Measurements from ENCODE around the gene PARN.
A peak's percentile ranks its signal among the peaks of the same experiment; 100 is the strongest.
"Not testable (repeated sequence)": the region's sequence is repeated elsewhere in the genome, so short reads cannot be mapped to it uniquely, and the experiment has no call there.

The PARN gene

GRCh38 chr16:14649816-14650215 lies 19.8 kb upstream of the PARN start:
- Histone ChIP-seq H3K9me3 (ENCODE audit: insufficient read depth, low read depth, low read length) (no peaks in the 10 kb centered on the region), H3K27me3 (ENCODE audit: insufficient read depth, low read length) (no peaks in the 10 kb centered on the region), H3K9ac (ENCODE audit: low read depth, low read length) (no peak overlapping the region), H3K36me3 (ENCODE audit: insufficient read depth, low read depth, low read length) (peaks cover 86% of the 10 kb centered on the region), H3K4me3 (ENCODE audit: low read length) (no peak overlapping the region), H3K27ac (ENCODE audit: low read length) (no peak overlapping the region), H3K4me1 (ENCODE audit: insufficient read depth, low read length) (no peaks in the 10 kb centered on the region)

- H3K27me3 ChIP-seq (ENCODE audit: insufficient read depth, low read length): no peaks in the 10 kb centered on the region
- H3K27ac ChIP-seq (ENCODE audit: low read length): no peak overlapping the region
- H3K36me3 ChIP-seq (ENCODE audit: insufficient read depth, low read depth, low read length): peaks cover 63% of the 10 kb centered on the region
- H3K4me1 ChIP-seq (ENCODE audit: insufficient read depth, low read length): peaks cover 25% of the 10 kb centered on the region
- H3K9ac ChIP-seq (ENCODE audit: low read depth, low read length): no peak overlapping the region
- no peak overlapping the region for H3K4me3 ChIP-seq (ENCODE audit: low read length)
- no peaks in the 10 kb centered on the region for H3K9me3 ChIP-seq (ENCODE audit: insufficient read depth, low read depth, low read length)
Observed at GRCh38 chr16:14641926-14642325, 11.9 kb upstream of the PARN start.

GRCh38 chr16:14641206-14641605 lies 11.1 kb upstream of the PARN start:
- Histone ChIP-seq H3K9ac (ENCODE audit: low read depth, low read length) (peak overlapping the region; percentile 1; the same call in 1 of the 2 replicates), H3K9me3 (ENCODE audit: insufficient read depth, low read depth, low read length) (no peaks in the 10 kb centered on the region), H3K36me3 (ENCODE audit: insufficient read depth, low read depth, low read length) (peaks cover 57% of the 10 kb centered on the region), H3K4me3 (ENCODE audit: low read length) (no peak overlapping the region), H3K4me1 (ENCODE audit: insufficient read depth, low read length) (peaks cover 26% of the 10 kb centered on the region), H3K27ac (ENCODE audit: low read length) (peak overlapping the region; percentile 5), H3K27me3 (ENCODE audit: insufficient read depth, low read length) (no peaks in the 10 kb centered on the region)

- H3K9me3 ChIP-seq (ENCODE audit: insufficient read depth, low read depth, low read length): no peaks in the 10 kb centered on the region
- no peaks in the 10 kb centered on the region for H3K27me3 ChIP-seq (ENCODE audit: insufficient read depth, low read length)
- no peak overlapping the region for H3K4me3 ChIP-seq (ENCODE audit: low read length)
- peak overlapping the region; percentile 1; the same call in 1 of the 2 replicates for H3K9ac ChIP-seq (ENCODE audit: low read depth, low read length)
- H3K27ac ChIP-seq (ENCODE audit: low read length): peak overlapping the region; percentile 5
- peaks cover 50% of the 10 kb centered on the region for H3K36me3 ChIP-seq (ENCODE audit: insufficient read depth, low read depth, low read length)
- peaks cover 30% of the 10 kb centered on the region for H3K4me1 ChIP-seq (ENCODE audit: insufficient read depth, low read length)
Observed at GRCh38 chr16:14640538-14640937, 10.5 kb upstream of the PARN start.

GRCh38 chr16:14636951-14637240 lies 6.8 kb upstream of the PARN start:
- H3K27me3 ChIP-seq (ENCODE audit: insufficient read depth, low read length); H3K9me3 ChIP-seq (ENCODE audit: insufficient read depth, low read depth, low read length): not testable (repeated sequence)
- Histone ChIP-seq H3K4me1 (ENCODE audit: insufficient read depth, low read length) (peaks cover 40% of the 10 kb centered on the region), H3K36me3 (ENCODE audit: insufficient read depth, low read depth, low read length) (peaks cover 45% of the 10 kb centered on the region), H3K4me3 (ENCODE audit: low read length) (peak overlapping the region; percentile 50), H3K9ac (ENCODE audit: low read depth, low read length) (peak overlapping the region; percentile 75), H3K27ac (ENCODE audit: low read length) (peak overlapping the region; percentile 41)

- not testable (repeated sequence) for H3K9me3 ChIP-seq (ENCODE audit: insufficient read depth, low read depth, low read length); H3K27me3 ChIP-seq (ENCODE audit: insufficient read depth, low read length)
- Histone ChIP-seq H3K4me1 (ENCODE audit: insufficient read depth, low read length) (peaks cover 38% of the 10 kb centered on the region), H3K9ac (ENCODE audit: low read depth, low read length) (peak overlapping the region; percentile 75), H3K4me3 (ENCODE audit: low read length) (peak overlapping the region; percentile 97; the same call in 1 of the 2 replicates), H3K36me3 (ENCODE audit: insufficient read depth, low read depth, low read length) (peaks cover 45% of the 10 kb centered on the region), H3K27ac (ENCODE audit: low read length) (peak overlapping the region; percentile 55)
Observed at GRCh38 chr16:14636179-14636950, 6.3 kb upstream of the PARN start.

GRCh38 chr16:14635395-14636165 lies 5.5 kb upstream of the PARN start:
- H3K27ac ChIP-seq (ENCODE audit: low read length): peak overlapping the region; percentile 55
- H3K9me3 ChIP-seq (ENCODE audit: insufficient read depth, low read depth, low read length): no peaks in the 10 kb centered on the region
- H3K27me3 ChIP-seq (ENCODE audit: insufficient read depth, low read length): no peaks in the 10 kb centered on the region
- H3K9ac ChIP-seq (ENCODE audit: low read depth, low read length): peak overlapping the region; percentile 75
- H3K4me3 ChIP-seq (ENCODE audit: low read length): peak overlapping the region; percentile 97; the same call in 1 of the 2 replicates
- peaks cover 39% of the 10 kb centered on the region for H3K36me3 ChIP-seq (ENCODE audit: insufficient read depth, low read depth, low read length)
- H3K4me1 ChIP-seq (ENCODE audit: insufficient read depth, low read length): peaks cover 32% of the 10 kb centered on the region

- H3K27me3 ChIP-seq (ENCODE audit: insufficient read depth, low read length): no peaks in the 10 kb centered on the region
- H3K27ac ChIP-seq (ENCODE audit: low read length): peak overlapping the region; percentile 55
- no peaks in the 10 kb centered on the region for H3K9me3 ChIP-seq (ENCODE audit: insufficient read depth, low read depth, low read length)
- peak overlapping the region; percentile 75; the same call in 1 of the 2 replicates for H3K9ac ChIP-seq (ENCODE audit: low read depth, low read length)
- H3K4me1 ChIP-seq (ENCODE audit: insufficient read depth, low read length): peaks cover 27% of the 10 kb centered on the region
- H3K4me3 ChIP-seq (ENCODE audit: low read length): peak overlapping the region; percentile 97
- H3K36me3 ChIP-seq (ENCODE audit: insufficient read depth, low read depth, low read length): peaks cover 28% of the 10 kb centered on the region
Observed at GRCh38 chr16:14634389-14634725, 4.3 kb upstream of the PARN start.

GRCh38 chr16:14632693-14633569 lies 2.9 kb upstream of the PARN start, which contains the start of gene BFAR:
BFAR (plus strand) TSS chr16:14632951; CDS start chr16:14644347, 11,396 bp downstream.
- H3K4me1 ChIP-seq (ENCODE audit: insufficient read depth, low read length): peaks cover 31% of the 10 kb centered on the region
- no peaks in the 10 kb centered on the region for H3K27me3 ChIP-seq (ENCODE audit: insufficient read depth, low read length)
- H3K27ac ChIP-seq (ENCODE audit: low read length): peak within 1 kb of the TSS; percentile 68
- peak within 1 kb of the TSS; percentile 97 for H3K4me3 ChIP-seq (ENCODE audit: low read length)
- H3K36me3 ChIP-seq (ENCODE audit: insufficient read depth, low read depth, low read length): peaks cover 20% of the 10 kb centered on the region
- H3K9ac ChIP-seq (ENCODE audit: low read depth, low read length): peak within 1 kb of the TSS; percentile 97
- H3K9me3 ChIP-seq (ENCODE audit: insufficient read depth, low read depth, low read length): no peaks in the 10 kb centered on the region

GRCh38 chr16:14630620-14631330 lies 715 bp upstream of the PARN start:
- Histone ChIP-seq H3K9ac (ENCODE audit: low read depth, low read length) (peak overlapping the region; percentile 99; the same call in 1 of the 2 replicates), H3K27ac (ENCODE audit: low read length) (peak overlapping the region; percentile 90), H3K4me1 (ENCODE audit: insufficient read depth, low read length) (peaks cover 23% of the 10 kb centered on the region), H3K4me3 (ENCODE audit: low read length) (peak overlapping the region; percentile 95; the same call in 1 of the 2 replicates), H3K36me3 (ENCODE audit: insufficient read depth, low read depth, low read length) (peaks cover 37% of the 10 kb centered on the region)
- H3K9me3 ChIP-seq (ENCODE audit: insufficient read depth, low read depth, low read length); H3K27me3 ChIP-seq (ENCODE audit: insufficient read depth, low read length): not testable (repeated sequence)

- Histone ChIP-seq H3K9me3 (ENCODE audit: insufficient read depth, low read depth, low read length) (no peaks in the 10 kb centered on the region), H3K36me3 (ENCODE audit: insufficient read depth, low read depth, low read length) (peaks cover 43% of the 10 kb centered on the region), H3K4me1 (ENCODE audit: insufficient read depth, low read length) (peaks cover 12% of the 10 kb centered on the region), H3K4me3 (ENCODE audit: low read length) (peak overlapping the region; percentile 95), H3K27me3 (ENCODE audit: insufficient read depth, low read length) (no peaks in the 10 kb centered on the region), H3K9ac (ENCODE audit: low read depth, low read length) (peak overlapping the region; percentile 99), H3K27ac (ENCODE audit: low read length) (peak overlapping the region; percentile 89)
Observed at GRCh38 chr16:14629612-14629918, 495 bp downstream of the PARN start.
